ENCODE results near the gene AP3B2. TPM values are rescaled to one million over a fixed set of nuclear protein-coding genes. Genes with fewer than 3 reads are reported as not detected.
A peak's percentile ranks its signal among the peaks of the same experiment; 100 is the strongest.

The AP3B2 gene
- total and polyA plus RNA-seq, 2 donors (not counting 3 experiments of a cell fraction or from before 2014, with no cell fraction given): not detected

DNA sequence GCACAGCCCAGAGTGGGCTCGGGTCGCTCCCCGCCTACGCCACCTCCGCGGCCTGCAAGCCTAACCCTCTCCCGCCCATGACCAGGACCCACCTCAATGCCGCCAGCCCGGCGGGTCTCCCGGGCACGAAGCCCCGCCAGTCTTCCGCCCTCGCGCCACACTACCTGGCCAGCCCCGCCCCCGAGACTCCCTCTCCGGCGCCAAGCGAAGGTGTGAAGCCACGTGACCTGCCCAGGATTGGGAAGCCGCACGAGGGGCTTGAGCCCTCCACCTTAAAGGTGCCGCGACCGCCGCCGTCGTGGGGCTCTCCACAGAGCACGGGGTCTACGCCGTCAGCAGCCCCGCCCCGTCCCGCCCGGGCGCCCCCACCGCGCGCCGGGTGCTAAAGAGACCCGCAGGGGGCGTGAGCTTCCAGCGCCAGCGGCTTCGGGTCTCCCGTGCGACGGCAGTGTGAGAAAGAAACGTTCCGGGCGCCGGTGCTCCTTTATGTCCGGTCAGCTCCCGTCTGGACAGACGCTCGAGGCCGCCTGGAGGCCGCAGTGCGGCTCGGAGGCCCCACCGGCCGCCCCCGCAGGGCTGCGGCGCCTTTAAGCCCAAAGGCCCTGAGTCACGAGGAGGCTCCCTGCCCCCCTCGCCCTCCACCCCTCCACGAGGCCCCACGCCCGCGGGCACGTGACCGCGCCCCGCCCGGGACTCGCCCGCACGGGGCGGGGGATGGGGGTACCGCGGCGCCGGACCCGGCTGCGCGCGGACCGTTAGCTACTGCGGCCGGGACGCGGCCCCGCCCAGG is 62.4 kb downstream of the AP3B2 start, which contains the start of gene CPEB1:
Gene CPEB1, minus strand, starts transcription at position 319 of the 790 bp plus-strand sequence. CDS start 18,904 bp downstream, outside the sequence.
- intact Hi-C loops (cut with micrococcal nuclease): no loop called here
- no peaks in the 10 kb centered on the region for H3K79me2 ChIP-seq (ENCODE audit: control insufficient read depth, insufficient read depth, low read length)
- DNase-seq (ENCODE audit: low read depth, low spot score): no peak
- peak within 1 kb of the TSS; percentile 35 for H2AFZ ChIP-seq (ENCODE audit: low read depth, low read length)
- no peak within 1 kb of the TSS for H3K4me2 ChIP-seq (ENCODE audit: insufficient read depth, low read length)
- H3K9me1 ChIP-seq (replicated peaks; ENCODE audit: control insufficient read depth, extremely low read depth, insufficient read depth, low read length): no peaks in the 10 kb centered on the region
- H3K4me3 ChIP-seq (replicated peaks in 1 of 3; ENCODE audit: insufficient read depth in 1 of 3, low read depth in 1 of 3, low read length in 3 of 3): peak within 1 kb of the TSS in 1 of 3 experiments; percentile 12
- dilution Hi-C loops (cut with MboI; ENCODE audit: extremely low pct_ligation_motif_present, low sequenced_read_pairs): no loop called here
- H3K9ac ChIP-seq (replicated peaks; ENCODE audit: extremely low read depth, insufficient read depth, low read length): no peak within 1 kb of the TSS
- no peak within 1 kb of the TSS for H3K27ac ChIP-seq (ENCODE audit: insufficient read depth, low read depth, low read length)
- TF ChIP-seq MYC (IDR thresholded peaks at IDR 0.05; ENCODE audit: low read depth, low read length): no peak
- peak; percentile 13 for TF ChIP-seq EZH2 (IDR thresholded peaks at IDR 0.05; ENCODE audit: borderline replicate concordance, low read depth, low read length, severe bottlenecking)
- TF ChIP-seq, protein P1, sequence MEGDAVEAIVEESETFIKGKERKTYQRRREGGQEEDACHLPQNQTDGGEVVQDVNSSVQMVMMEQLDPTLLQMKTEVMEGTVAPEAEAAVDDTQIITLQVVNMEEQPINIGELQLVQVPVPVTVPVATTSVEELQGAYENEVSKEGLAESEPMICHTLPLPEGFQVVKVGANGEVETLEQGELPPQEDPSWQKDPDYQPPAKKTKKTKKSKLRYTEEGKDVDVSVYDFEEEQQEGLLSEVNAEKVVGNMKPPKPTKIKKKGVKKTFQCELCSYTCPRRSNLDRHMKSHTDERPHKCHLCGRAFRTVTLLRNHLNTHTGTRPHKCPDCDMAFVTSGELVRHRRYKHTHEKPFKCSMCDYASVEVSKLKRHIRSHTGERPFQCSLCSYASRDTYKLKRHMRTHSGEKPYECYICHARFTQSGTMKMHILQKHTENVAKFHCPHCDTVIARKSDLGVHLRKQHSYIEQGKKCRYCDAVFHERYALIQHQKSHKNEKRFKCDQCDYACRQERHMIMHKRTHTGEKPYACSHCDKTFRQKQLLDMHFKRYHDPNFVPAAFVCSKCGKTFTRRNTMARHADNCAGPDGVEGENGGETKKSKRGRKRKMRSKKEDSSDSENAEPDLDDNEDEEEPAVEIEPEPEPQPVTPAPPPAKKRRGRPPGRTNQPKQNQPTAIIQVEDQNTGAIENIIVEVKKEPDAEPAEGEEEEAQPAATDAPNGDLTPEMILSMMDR (IDR thresholded peaks at IDR 0.05; ENCODE audit: extremely low read depth in 1 of 2, insufficient read depth in 1 of 2, low read depth in 1 of 2, low read length in 2 of 2): no peak
- TF ChIP-seq POLR2AphosphoS5 (IDR thresholded peaks at IDR 0.05; ENCODE audit: insufficient read depth, low read depth, low read length): no peak
- TF ChIP-seq FOS (IDR thresholded peaks at IDR 0.05; ENCODE audit: borderline replicate concordance, insufficient read depth, low read length): no peak
- no peak for TF ChIP-seq JUN (IDR thresholded peaks at IDR 0.05; ENCODE audit: borderline replicate concordance, insufficient read depth, insufficient read length, low read depth)
- H3K9me3 ChIP-seq (replicated peaks; ENCODE audit: control insufficient read depth, insufficient read depth, low read length): no peaks in the 10 kb centered on the region
- POLR2A ChIA-PET: no interaction called here
- no peaks in the 10 kb centered on the region for H4K20me1 ChIP-seq (replicated peaks; ENCODE audit: control insufficient read depth, extremely low read depth, insufficient read depth, low read length)
- CTCF ChIA-PET: no interaction called here
- no peaks in the 10 kb centered on the region for H3K4me1 ChIP-seq (ENCODE audit: control insufficient read depth, extremely low read depth, insufficient read depth, low read length)
- H3K27me3 ChIP-seq (ENCODE audit: control insufficient read depth in 2 of 2, insufficient read depth in 2 of 2, low read length in 2 of 2): peaks cover 36 to 46% of the 10 kb centered on the region in 2 experiments
- no peak for FAIRE-seq
- no peaks in the 10 kb centered on the region for H3K36me3 ChIP-seq (ENCODE audit: control insufficient read depth in 2 of 2, extremely low read depth in 1 of 2, insufficient read depth in 2 of 2, low read length in 2 of 2)
- no TSS peak for BruUV-seq (replicated peaks)
